ENCODE results near the gene EFR3B.
"Not testable (repeated sequence)": the region's sequence is repeated elsewhere in the genome, so short reads cannot be mapped to it uniquely, and the experiment has no call there.

The EFR3B gene

GRCh38 chr2:25041928-25042320, at the start of gene EFR3B:
EFR3B (plus strand) TSS chr2:25042076; CDS start chr2:25042313, 237 bp downstream.
- peak; percentile 72 to 87 for DNase-seq (ENCODE audit: low read depth in 2 of 2)

GRCh38 chr2:24993406-24994145, 48.3 kb upstream of the EFR3B start:
- DNase-seq (ENCODE audit: low read depth in 2 of 2) = no peak

GRCh38 chr2:24994146-24994724, 47.6 kb upstream of the EFR3B start:
- no peak for DNase-seq (ENCODE audit: low read depth in 2 of 2)

GRCh38 chr2:24999097-24999496, 42.8 kb upstream of the EFR3B start:
- not testable (repeated sequence) for DNase-seq (ENCODE audit: low read depth in 2 of 2)

GRCh38 chr2:25000036-25000435, 41.8 kb upstream of the EFR3B start:
- DNase-seq (ENCODE audit: low read depth in 2 of 2) = no peak

- DNase-seq (ENCODE audit: low read depth in 2 of 2) = no peak
These were observed 41.2 kb upstream of the EFR3B start for GRCh38 chr2:25000503-25001324.

- no peak for DNase-seq (ENCODE audit: low read depth in 2 of 2)
These were observed 40.6 kb upstream of the EFR3B start for GRCh38 chr2:25001325-25001637.

- no peak for DNase-seq (ENCODE audit: low read depth in 2 of 2)
These were observed 39.8 kb upstream of the EFR3B start for GRCh38 chr2:25002066-25002465.

GRCh38 chr2:25009954-25010353, 31.9 kb upstream of the EFR3B start:
- DNase-seq (ENCODE audit: low read depth in 2 of 2) = no peak

GRCh38 chr2:25011342-25011741, 30.5 kb upstream of the EFR3B start:
- not testable (repeated sequence) for DNase-seq (ENCODE audit: low read depth in 2 of 2)

- no peak for DNase-seq (ENCODE audit: low read depth in 2 of 2)
These were observed 27.2 kb upstream of the EFR3B start for GRCh38 chr2:25014631-25015030.

- DNase-seq (ENCODE audit: low read depth in 2 of 2) = no peak
These were observed 23.2 kb upstream of the EFR3B start for GRCh38 chr2:25018681-25019080.

- DNase-seq (ENCODE audit: low read depth in 2 of 2) = no peak
These were observed 20.0 kb upstream of the EFR3B start for GRCh38 chr2:25021791-25022362.

GRCh38 chr2:25023333-25023732, 18.5 kb upstream of the EFR3B start:
- no peak for DNase-seq (ENCODE audit: low read depth in 2 of 2)

- no peak for DNase-seq (ENCODE audit: low read depth in 2 of 2)
These were observed 16.5 kb upstream of the EFR3B start for GRCh38 chr2:25025229-25026007.

GRCh38 chr2:25026008-25026530, 15.8 kb upstream of the EFR3B start:
- DNase-seq (ENCODE audit: low read depth in 2 of 2) = no peak

GRCh38 chr2:25029183-25029554, 12.7 kb upstream of the EFR3B start:
- DNase-seq (ENCODE audit: low read depth in 2 of 2) = no peak

- no peak for DNase-seq (ENCODE audit: low read depth in 2 of 2)
These were observed 11.2 kb upstream of the EFR3B start for GRCh38 chr2:25030702-25031101.

GRCh38 chr2:25032094-25032493, 9.8 kb upstream of the EFR3B start:
- DNase-seq (ENCODE audit: low read depth in 2 of 2) = no peak

- DNase-seq (ENCODE audit: low read depth in 2 of 2) = no peak
These were observed 9.0 kb upstream of the EFR3B start for GRCh38 chr2:25032901-25033300.

- DNase-seq (ENCODE audit: low read depth in 2 of 2) = no peak
These were observed 7.8 kb upstream of the EFR3B start for GRCh38 chr2:25034081-25034480.
